Mesothelial cell of epicardium (in vitro differentiated cells): ENCODE data around the gene FTO. TPM values are rescaled to one million over a fixed set of nuclear protein-coding genes. Genes with fewer than 3 reads are reported as not detected.

Experiments used
- DNase-seq, 2 experiments: peaks; one replicate each; pipeline ENCODE4 v3.0.0; 2021; ENCODE audit warnings: low spot score in 2 of 2; ENCODE audit not compliant: unreplicated experiment in 2 of 2
- H3K27ac Mint-ChIP-seq: 2 replicates; pipeline ENCODE4 v1.8.0; 2021; ENCODE audit warnings: mixed read lengths
- H3K27me3 Mint-ChIP-seq: 2 replicates; pipeline ENCODE4 v1.8.0; 2021; ENCODE audit warnings: low read depth, mixed read lengths
- H3K36me3 Mint-ChIP-seq: 2 replicates; pipeline ENCODE4 v1.8.0; 2021; ENCODE audit warnings: mixed read lengths
- H3K4me1 Mint-ChIP-seq: 2 replicates; pipeline ENCODE4 v1.8.0; 2021; ENCODE audit warnings: mixed read lengths
- H3K4me3 Mint-ChIP-seq: 2 replicates; pipeline ENCODE4 v1.8.0; 2021; ENCODE audit warnings: mild to moderate bottlenecking, moderate library complexity, mixed read lengths
- H3K9me3 Mint-ChIP-seq: 2 replicates; pipeline ENCODE4 v1.8.0; 2021; ENCODE audit warnings: mixed read lengths
- CTCF ChIP-seq: fragments of 200-600 bp; sonication (generic); IDR thresholded peaks from one replicate; pipeline ENCODE4 v1.5.0; 2021; ENCODE audit warnings: antibody characterized with exemption; ENCODE audit not compliant: unreplicated experiment
- total RNA-seq: library from RNA; stranded (reverse); gene quantifications from 3 replicates; pipeline ENCODE4 v1.2.1, GENCODE V29; 2021

Gene FTO
- total RNA-seq, 1 donor from 2014 or later: 103 TPM

GRCh38 chr16:54125751-54126655 is 422.0 kb downstream of the FTO start:
- no peak overlapping the region for H3K27ac Mint-ChIP-seq
- H3K27me3 Mint-ChIP-seq: no peaks in the 10 kb centered on the region
- H3K4me1 Mint-ChIP-seq: peaks cover 13% of the 10 kb centered on the region
- DNase-seq: no peak
- H3K36me3 Mint-ChIP-seq: peaks cover 1% of the 10 kb centered on the region
- no peak for TF ChIP-seq CTCF
- H3K4me3 Mint-ChIP-seq: no peak overlapping the region
- peaks cover 9% of the 10 kb centered on the region for H3K9me3 Mint-ChIP-seq

GRCh38 chr16:54126907-54127306 is 423.0 kb downstream of the FTO start:
- H3K4me3 Mint-ChIP-seq: no peak overlapping the region

GRCh38 chr16:54128629-54129234 is 424.8 kb downstream of the FTO start:
- Mint-ChIP-seq H3K36me3 (peaks cover 1% of the 10 kb centered on the region), H3K4me3 (no peak overlapping the region), H3K27ac (no peak overlapping the region), H3K9me3 (peaks cover 16% of the 10 kb centered on the region), H3K27me3 (peaks cover 3% of the 10 kb centered on the region), H3K4me1 (peaks cover 13% of the 10 kb centered on the region)
- no peak for TF ChIP-seq CTCF
- DNase-seq: no peak

More at GRCh38 chr16:54126907-54127306, 423.0 kb downstream of the FTO start:
- H3K9me3 Mint-ChIP-seq: peaks cover 16% of the 10 kb centered on the region
- peaks cover 1% of the 10 kb centered on the region for H3K36me3 Mint-ChIP-seq
- no peak overlapping the region for H3K27ac Mint-ChIP-seq
- no peak for DNase-seq
- H3K27me3 Mint-ChIP-seq: peaks cover 1% of the 10 kb centered on the region
- peaks cover 13% of the 10 kb centered on the region for H3K4me1 Mint-ChIP-seq
- TF ChIP-seq CTCF: no peak

- Mint-ChIP-seq H3K27me3 (peaks cover 3% of the 10 kb centered on the region), H3K27ac (no peak overlapping the region), H3K9me3 (peaks cover 16% of the 10 kb centered on the region), H3K36me3 (peaks cover 1% of the 10 kb centered on the region), H3K4me3 (no peak overlapping the region), H3K4me1 (peaks cover 13% of the 10 kb centered on the region)
- TF ChIP-seq CTCF: no peak
- no peak for DNase-seq
Measured at GRCh38 chr16:54129810-54130209, 425.9 kb downstream of the FTO start.

- no peak for DNase-seq
- no peak for TF ChIP-seq CTCF
- Mint-ChIP-seq H3K36me3 (peaks cover 1% of the 10 kb centered on the region), H3K27me3 (peaks cover 3% of the 10 kb centered on the region), H3K4me1 (peaks cover 5% of the 10 kb centered on the region), H3K4me3 (no peak overlapping the region), H3K27ac (no peak overlapping the region), H3K9me3 (peaks cover 24% of the 10 kb centered on the region)
Measured at GRCh38 chr16:54135361-54136275, 431.7 kb downstream of the FTO start.
